Measurements from ENCODE around the gene MED12L.
"Not testable (repeated sequence)": the region's sequence is repeated elsewhere in the genome, so short reads cannot be mapped to it uniquely, and the experiment has no call there.

The MED12L gene

GRCh38 chr3:151236736-151237135, 151.3 kb downstream of the MED12L start:
- peak; percentile 46 for FAIRE-seq
- no peak for DNase-seq (ENCODE audit: low spot score)

GRCh38 chr3:151242006-151242405, 156.5 kb downstream of the MED12L start:
- FAIRE-seq; DNase-seq (ENCODE audit: low spot score): not testable (repeated sequence)

- FAIRE-seq (no peak), DNase-seq (ENCODE audit: low spot score) (no peak)
These were observed 163.4 kb downstream of the MED12L start for GRCh38 chr3:151248772-151249337.

GRCh38 chr3:151256749-151257148, 171.3 kb downstream of the MED12L start:
- no peak for DNase-seq (ENCODE audit: low spot score)
- no peak for FAIRE-seq

- DNase-seq (ENCODE audit: low spot score) (no peak), FAIRE-seq (no peak)
These were observed 174.2 kb downstream of the MED12L start for GRCh38 chr3:151259664-151260063.

GRCh38 chr3:151262871-151263525, 177.5 kb downstream of the MED12L start:
- DNase-seq (ENCODE audit: low spot score) (no peak), FAIRE-seq (no peak)

GRCh38 chr3:151264605-151265004, 179.1 kb downstream of the MED12L start:
- FAIRE-seq (no peak), DNase-seq (ENCODE audit: low spot score) (no peak)

GRCh38 chr3:151265166-151265565, 179.7 kb downstream of the MED12L start:
- no peak for DNase-seq (ENCODE audit: low spot score)
- FAIRE-seq, result no peak

GRCh38 chr3:151265866-151266265, 180.4 kb downstream of the MED12L start:
- DNase-seq (ENCODE audit: low spot score) (no peak), FAIRE-seq (no peak)

- FAIRE-seq, result no peak
These were observed 181.6 kb downstream of the MED12L start for GRCh38 chr3:151267066-151267465.

GRCh38 chr3:151268267-151269235, 183.1 kb downstream of the MED12L start:
- FAIRE-seq (no peak), DNase-seq (ENCODE audit: low spot score) (no peak)

More at GRCh38 chr3:151267066-151267465, 181.6 kb downstream of the MED12L start:
- no peak for DNase-seq (ENCODE audit: low spot score)

- DNase-seq (ENCODE audit: low spot score) (no peak), FAIRE-seq (no peak)
These were observed 184.2 kb downstream of the MED12L start for GRCh38 chr3:151269631-151270030.

- FAIRE-seq, result no peak
- DNase-seq (ENCODE audit: low spot score), result no peak
These were observed 189.6 kb downstream of the MED12L start for GRCh38 chr3:151275091-151275490.

- FAIRE-seq (no peak), DNase-seq (ENCODE audit: low spot score) (no peak)
These were observed 190.7 kb downstream of the MED12L start for GRCh38 chr3:151276038-151276686.

- no peak for FAIRE-seq
- DNase-seq (ENCODE audit: low spot score), result no peak
These were observed 191.2 kb downstream of the MED12L start for GRCh38 chr3:151276687-151277042.

GRCh38 chr3:151278230-151278629, 192.8 kb downstream of the MED12L start, which contains the start of gene P2RY14:
Gene P2RY14 (minus strand): TSS chr3:151278542. CDS start chr3:151214316, 64,226 bp downstream.
- no peak for FAIRE-seq

GRCh38 chr3:151281671-151282324, 196.3 kb downstream of the MED12L start:
- FAIRE-seq (no peak), DNase-seq (ENCODE audit: low spot score) (no peak)

More at GRCh38 chr3:151278230-151278629, 192.8 kb downstream of the MED12L start, which contains the start of gene P2RY14:
- DNase-seq (ENCODE audit: low spot score), result no peak

- FAIRE-seq, result peak; percentile 89
These were observed 197.5 kb downstream of the MED12L start for GRCh38 chr3:151282921-151283320.

GRCh38 chr3:151283387-151283786, 197.9 kb downstream of the MED12L start:
- FAIRE-seq, result no peak

More at GRCh38 chr3:151282921-151283320, 197.5 kb downstream of the MED12L start:
- peak; percentile 70 for DNase-seq (ENCODE audit: low spot score)

GRCh38 chr3:151283907-151284461, 198.5 kb downstream of the MED12L start:
- FAIRE-seq (no peak), DNase-seq (ENCODE audit: low spot score) (no peak)

More at GRCh38 chr3:151283387-151283786, 197.9 kb downstream of the MED12L start:
- no peak for DNase-seq (ENCODE audit: low spot score)
